ENCODE results near the gene TALDO1. TPM values are rescaled to one million over a fixed set of nuclear protein-coding genes. Genes with fewer than 3 reads are reported as not detected.

The TALDO1 gene
- total and polyA plus RNA-seq, 10 of the 15 experiments (the other 5 are each of a cell fraction or from before 2014, with no cell fraction given): 121 to 302 (median 182) TPM

DNA sequence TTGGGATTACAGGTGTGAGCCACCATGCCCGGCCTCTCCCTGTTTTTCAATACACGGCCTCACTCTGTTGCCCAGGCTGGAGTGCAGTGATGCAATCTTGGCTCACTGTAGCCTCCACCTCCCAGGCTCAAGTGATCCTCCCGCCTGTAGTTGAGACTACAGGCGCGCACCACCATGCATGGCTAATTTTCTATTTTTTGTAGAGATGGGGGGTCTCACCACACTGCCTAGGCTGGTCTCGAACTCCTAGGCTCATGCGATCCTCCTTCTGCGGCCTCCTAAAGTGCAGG is 18.5 kb downstream of the TALDO1 start:
- SMC1A ChIA-PET (ENCODE audit: uncharacterized antibody, unreplicated experiment): interaction anchor here (1.1 kb wide), 1 partner anchor 39 kb away, joined by 5 read pairs; no protein-coding TSS in a partner anchor
- Histone ChIP-seq H3K79me2 (ENCODE audit: control insufficient read depth, insufficient read depth, low read length) (no peaks in the 10 kb centered on the region), H3K27ac (ENCODE audit: control insufficient read depth, insufficient read depth) (no peak overlapping the region), H3K4me1 (ENCODE audit: control insufficient read depth, insufficient read depth, low read length) (no peaks in the 10 kb centered on the region), H3K4me2 (ENCODE audit: control insufficient read depth, insufficient read depth) (no peak overlapping the region), H3K27me3 (replicated peaks in 1 of 2; ENCODE audit: control insufficient read depth in 2 of 2, insufficient read depth in 2 of 2, low read length in 1 of 2) (no peaks in the 10 kb centered on the region), H3K9me3 (replicated peaks; ENCODE audit: control insufficient read depth, insufficient read depth, low read length) (no peaks in the 10 kb centered on the region), H3K9ac (ENCODE audit: control insufficient read depth, insufficient read depth, low read length) (no peak overlapping the region), H3K36me3 (ENCODE audit: control insufficient read depth in 2 of 2, insufficient read depth in 2 of 2, low read length in 1 of 2) (peaks cover 26 to 33% of the 10 kb centered on the region in 2 experiments; a peak in 3 of 4 replicates), H4K20me1 (ENCODE audit: control insufficient read depth, insufficient read depth) (no peaks in the 10 kb centered on the region), H2AFZ (ENCODE audit: control insufficient read depth, low read depth, low read length) (no peak overlapping the region), H3K4me3 (no peak overlapping the region)
- ATAC-seq: no peak
- BruUV-seq (replicated peaks): no TSS peak
- FAIRE-seq: no peak
- RAD21 ChIA-PET (ENCODE audit: unreplicated experiment): no interaction called here
- in situ Hi-C loops (cut with MboI): no loop called here
- no peak for DNase-seq (ENCODE audit: low read depth, low spot score)
- no peak for TF ChIP-seq CHD1 (IDR thresholded peaks at IDR 0.05; ENCODE audit: low read depth, low read length)
- TF ChIP-seq TCF7 (IDR thresholded peaks at IDR 0.05; ENCODE audit: borderline replicate concordance): no peak
- no peak for TF ChIP-seq CHD2 (IDR thresholded peaks at IDR 0.05; ENCODE audit: borderline replicate concordance, low read depth, low read length)
- no peak for TF ChIP-seq RFX5 (IDR thresholded peaks at IDR 0.05; ENCODE audit: low read depth, low read length)
- no peak for TF ChIP-seq ATF2 (IDR thresholded peaks at IDR 0.05; ENCODE audit: low read length)
- TF ChIP-seq BMI1 (IDR thresholded peaks at IDR 0.05; ENCODE audit: borderline replicate concordance): no peak
- TF ChIP-seq CBX5 (IDR thresholded peaks at IDR 0.05; ENCODE audit: low read depth): no peak
- no peak for TF ChIP-seq BACH1 (IDR thresholded peaks at IDR 0.05; ENCODE audit: borderline replicate concordance)
- TF ChIP-seq, protein P1, sequence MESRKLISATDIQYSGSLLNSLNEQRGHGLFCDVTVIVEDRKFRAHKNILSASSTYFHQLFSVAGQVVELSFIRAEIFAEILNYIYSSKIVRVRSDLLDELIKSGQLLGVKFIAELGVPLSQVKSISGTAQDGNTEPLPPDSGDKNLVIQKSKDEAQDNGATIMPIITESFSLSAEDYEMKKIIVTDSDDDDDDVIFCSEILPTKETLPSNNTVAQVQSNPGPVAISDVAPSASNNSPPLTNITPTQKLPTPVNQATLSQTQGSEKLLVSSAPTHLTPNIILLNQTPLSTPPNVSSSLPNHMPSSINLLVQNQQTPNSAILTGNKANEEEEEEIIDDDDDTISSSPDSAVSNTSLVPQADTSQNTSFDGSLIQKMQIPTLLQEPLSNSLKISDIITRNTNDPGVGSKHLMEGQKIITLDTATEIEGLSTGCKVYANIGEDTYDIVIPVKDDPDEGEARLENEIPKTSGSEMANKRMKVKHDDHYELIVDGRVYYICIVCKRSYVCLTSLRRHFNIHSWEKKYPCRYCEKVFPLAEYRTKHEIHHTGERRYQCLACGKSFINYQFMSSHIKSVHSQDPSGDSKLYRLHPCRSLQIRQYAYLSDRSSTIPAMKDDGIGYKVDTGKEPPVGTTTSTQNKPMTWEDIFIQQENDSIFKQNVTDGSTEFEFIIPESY (IDR thresholded peaks at IDR 0.05): no peak
- TF ChIP-seq SREBF1 (IDR thresholded peaks at IDR 0.05; ENCODE audit: low read length): no peak
- WGBS (ENCODE audit: insufficient coverage, insufficient replicate concordance, low lambda C conversion rate, missing lambda C conversion rate): 98% methylated on average over 8 of the region's 8 CpGs
- intact Hi-C loops (cut with micrococcal nuclease; ENCODE audit: unreplicated experiment): loop anchor here (1.0 kb wide), 1 partner anchor 37 kb away; no protein-coding TSS in a partner anchor
- CTCF ChIA-PET: interaction anchor here (1.1 kb wide), 2 partner anchors 19 to 92 kb away, joined by 3 read pairs; partner anchors contain the start of gene TALDO1
- POLR2A ChIA-PET: no interaction called here

Measured in GM12878 (cell line).